ENCODE measurements around the gene MOV10L1.

DNA sequence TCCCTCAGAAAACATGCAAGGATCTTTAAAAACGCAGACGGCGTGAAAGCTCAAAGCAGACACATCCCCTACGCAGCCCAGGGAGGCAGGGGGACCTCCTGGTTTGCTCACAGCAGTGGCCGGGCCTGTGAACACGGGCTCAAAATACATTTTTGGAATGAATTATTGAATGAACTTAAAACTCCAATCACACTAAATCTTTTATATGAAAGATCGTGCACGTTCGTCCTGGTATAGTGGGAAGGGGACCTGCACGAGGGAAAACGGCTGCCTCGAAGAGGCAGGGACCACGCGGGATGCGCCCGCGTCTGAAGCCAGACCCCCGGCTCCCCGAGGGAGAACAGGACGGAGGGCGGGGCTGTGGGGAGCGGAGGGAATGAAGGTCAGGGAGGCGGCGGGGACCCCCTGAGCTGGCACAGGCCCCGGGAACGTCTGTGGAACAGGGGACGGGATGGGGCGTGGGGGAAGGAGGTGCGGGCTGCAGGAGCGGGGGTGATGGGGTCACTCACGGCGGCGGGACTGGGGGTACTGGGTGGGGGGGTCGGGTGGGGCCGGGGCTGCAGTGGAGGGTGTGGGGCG is 79.5 kb downstream of the MOV10L1 start:
- TF ChIP-seq, protein P1, sequence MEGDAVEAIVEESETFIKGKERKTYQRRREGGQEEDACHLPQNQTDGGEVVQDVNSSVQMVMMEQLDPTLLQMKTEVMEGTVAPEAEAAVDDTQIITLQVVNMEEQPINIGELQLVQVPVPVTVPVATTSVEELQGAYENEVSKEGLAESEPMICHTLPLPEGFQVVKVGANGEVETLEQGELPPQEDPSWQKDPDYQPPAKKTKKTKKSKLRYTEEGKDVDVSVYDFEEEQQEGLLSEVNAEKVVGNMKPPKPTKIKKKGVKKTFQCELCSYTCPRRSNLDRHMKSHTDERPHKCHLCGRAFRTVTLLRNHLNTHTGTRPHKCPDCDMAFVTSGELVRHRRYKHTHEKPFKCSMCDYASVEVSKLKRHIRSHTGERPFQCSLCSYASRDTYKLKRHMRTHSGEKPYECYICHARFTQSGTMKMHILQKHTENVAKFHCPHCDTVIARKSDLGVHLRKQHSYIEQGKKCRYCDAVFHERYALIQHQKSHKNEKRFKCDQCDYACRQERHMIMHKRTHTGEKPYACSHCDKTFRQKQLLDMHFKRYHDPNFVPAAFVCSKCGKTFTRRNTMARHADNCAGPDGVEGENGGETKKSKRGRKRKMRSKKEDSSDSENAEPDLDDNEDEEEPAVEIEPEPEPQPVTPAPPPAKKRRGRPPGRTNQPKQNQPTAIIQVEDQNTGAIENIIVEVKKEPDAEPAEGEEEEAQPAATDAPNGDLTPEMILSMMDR (IDR thresholded peaks at IDR 0.05 in 8 of 11, conservative IDR thresholded peaks at IDR 0.05 in 3 of 11), result no peak
- TF ChIP-seq POLR2A (IDR thresholded peaks at IDR 0.05) (no peak), POLR2AphosphoS5 (IDR thresholded peaks at IDR 0.05) (no peak)

Data from spleen (tissue), 7 donors.